NCI-H1048 (cell line): Measurements from ENCODE around the gene CUL9.

Experiments used
- DNase-seq: peaks from one replicate; lab custom pipeline; 2025; lab: John Stamatoyannopoulos, UW

Gene CUL9

DNA sequence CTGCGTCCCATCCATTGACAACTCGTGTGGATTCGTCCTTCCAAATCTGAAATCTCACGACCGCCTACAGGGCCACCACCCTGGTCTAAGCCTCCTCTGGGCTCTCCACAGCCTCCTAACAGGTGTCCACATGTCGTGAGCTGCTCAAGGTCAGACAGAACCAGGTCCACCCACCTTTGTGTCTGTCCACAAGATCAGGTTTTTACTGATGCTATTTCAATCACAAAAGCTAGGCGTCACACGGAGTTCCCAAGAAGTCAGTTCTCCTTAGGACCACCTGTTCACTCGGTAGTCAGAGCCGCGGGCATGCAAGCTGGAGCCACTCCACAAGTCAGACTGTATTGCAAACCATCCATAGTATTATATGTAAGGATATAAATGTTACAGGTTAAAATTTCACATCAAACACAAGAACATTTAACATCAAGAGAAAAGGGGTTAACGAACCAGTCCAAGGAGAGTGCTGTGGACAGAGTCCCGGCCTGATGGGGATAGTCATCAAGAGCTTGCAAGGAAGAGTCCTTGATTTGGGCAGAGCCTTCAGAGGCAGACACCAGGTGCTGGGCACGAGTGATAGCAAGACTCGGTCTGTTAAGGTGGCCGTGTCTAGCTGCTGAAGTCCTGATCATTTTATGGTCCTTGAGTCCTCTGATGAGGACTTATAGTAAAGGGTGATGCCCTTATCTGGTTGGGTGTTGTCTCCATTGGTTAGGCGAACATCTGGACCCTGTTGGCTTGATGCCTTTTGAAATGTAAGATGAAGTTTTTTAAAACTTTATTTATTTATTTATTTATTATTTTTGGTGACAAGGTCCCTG, 48.0 kb downstream of the CUL9 start:
- no peak for DNase-seq

DNA sequence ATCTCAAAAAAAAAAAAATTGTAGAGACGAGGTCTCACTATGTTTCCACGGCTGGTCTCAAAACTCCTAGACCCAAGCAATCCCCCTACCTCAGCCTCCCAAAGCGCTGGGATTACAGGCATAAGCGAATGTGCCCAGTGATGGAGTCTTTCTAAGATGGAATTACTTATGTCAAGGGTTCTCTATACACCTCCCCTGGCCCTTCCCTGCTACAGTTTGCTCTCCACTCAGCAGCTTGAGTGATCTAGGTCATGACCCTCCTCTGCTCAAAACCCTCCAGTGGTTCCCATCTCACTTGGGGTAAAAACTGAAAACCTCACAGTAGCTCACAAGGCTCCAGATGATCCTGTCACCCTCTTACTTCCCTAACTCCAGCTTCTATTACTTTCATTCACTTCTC, 49.1 kb downstream of the CUL9 start:
- no peak for DNase-seq

DNA sequence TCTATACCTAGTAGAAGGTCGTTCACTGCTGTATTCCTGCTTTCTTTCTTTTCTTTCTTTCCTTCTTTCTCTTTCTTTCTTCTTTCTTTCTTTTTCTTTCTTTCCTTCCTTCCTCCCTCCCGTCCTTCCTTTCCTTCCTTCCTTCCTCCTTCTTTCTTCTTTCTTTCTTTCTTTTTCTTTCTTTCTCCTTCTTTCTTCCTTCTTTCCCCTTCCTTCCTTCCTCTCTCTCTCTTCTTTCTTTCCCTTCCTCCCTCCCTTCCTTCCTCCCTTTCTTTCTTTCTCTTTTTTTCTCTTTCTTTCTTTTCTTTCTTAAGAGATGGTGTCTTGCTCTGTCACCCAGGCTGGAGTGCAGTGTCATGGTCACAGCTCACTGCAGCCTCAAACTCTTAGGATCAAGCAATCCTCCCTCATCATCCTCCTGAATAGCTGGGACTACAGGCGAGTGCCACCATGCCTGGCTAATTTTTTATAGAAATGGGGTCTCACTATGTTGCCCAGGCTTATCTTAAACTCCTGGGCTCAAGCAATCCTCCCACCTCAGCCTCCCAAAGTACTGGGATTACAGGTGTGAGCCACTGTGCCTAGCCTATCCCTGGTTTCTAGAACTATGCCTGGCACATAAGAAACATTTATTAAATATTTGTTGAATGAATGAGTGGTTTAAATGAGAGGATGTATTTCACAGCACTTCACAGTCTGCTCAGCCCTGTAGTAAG, 49.9 kb downstream of the CUL9 start:
- no peak for DNase-seq

DNA sequence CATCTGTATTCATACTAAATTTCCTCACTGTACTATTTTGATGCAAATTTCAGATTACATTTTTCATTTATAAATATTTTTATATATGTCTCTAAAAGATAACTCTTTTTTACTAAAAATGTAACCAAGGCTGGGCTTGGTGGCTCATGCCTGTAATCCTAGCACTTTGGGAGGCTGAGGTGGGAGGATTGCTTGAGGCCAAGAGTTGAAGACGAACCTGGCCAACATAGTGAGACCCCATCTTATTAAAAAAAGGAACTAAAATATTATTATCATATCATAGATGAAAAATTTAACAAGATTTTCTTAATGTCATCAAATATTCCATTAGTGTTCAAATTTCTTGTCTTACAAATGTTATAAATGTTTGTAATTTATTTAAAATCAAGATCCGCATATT, 53.8 kb downstream of the CUL9 start:
- DNase-seq: no peak

DNA sequence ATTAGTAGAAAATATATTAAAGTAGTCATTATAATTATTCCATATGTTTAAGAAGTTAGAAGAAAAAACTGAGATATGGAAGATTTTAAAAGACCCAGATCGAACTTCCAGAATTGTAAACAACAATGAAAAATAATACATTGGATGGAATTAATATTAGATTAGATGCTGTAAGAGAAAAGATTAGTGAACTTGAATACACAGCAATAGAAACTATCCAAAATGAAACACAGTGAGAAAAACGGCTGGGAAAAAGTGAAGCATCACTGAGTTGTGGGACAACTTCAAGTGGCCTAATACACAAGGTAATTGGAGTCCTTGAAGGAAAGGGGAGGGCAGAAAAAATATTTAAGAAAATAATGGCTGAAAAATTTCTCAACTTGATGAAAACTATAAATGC, 57.1 kb downstream of the CUL9 start:
- no peak for DNase-seq

DNA sequence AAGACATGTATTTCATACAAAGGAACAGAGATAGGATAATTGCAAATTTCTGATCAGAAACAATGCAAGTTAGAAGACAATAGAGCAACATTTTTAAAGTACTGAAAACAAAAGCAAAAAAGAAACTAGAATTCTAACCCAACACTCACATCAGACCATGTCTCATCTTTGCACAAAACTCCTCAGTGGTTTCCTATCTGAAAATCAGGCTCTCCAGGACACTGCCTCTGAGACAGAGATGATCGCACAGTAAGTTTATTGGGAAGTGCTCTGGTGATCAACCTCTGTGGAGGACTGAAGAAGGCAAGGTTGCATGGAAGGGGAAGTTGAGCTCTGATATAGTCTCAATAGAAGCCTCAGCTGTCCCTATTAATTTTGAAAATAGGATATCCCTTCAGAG, 59.0 kb downstream of the CUL9 start:
- DNase-seq: no peak

DNA sequence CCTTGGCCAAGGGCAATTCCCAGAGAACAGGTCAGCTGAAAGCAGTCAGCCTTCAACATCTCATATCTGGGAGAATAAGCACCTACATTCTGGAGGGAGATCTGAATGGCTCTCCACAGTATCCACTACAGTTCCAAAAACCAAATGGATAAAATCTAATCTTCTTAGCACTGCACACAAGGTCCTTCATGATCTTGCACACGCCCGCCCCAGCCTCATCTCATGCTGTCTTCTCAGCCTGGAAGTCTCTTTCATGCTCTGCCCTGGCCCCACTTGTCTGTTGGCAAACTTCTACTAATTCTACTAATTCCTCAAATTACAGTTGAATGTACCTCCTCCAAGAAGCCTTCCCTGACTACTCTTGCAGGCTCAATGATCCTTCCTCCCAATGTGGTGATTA, 59.5 kb downstream of the CUL9 start:
- DNase-seq: no peak

DNA sequence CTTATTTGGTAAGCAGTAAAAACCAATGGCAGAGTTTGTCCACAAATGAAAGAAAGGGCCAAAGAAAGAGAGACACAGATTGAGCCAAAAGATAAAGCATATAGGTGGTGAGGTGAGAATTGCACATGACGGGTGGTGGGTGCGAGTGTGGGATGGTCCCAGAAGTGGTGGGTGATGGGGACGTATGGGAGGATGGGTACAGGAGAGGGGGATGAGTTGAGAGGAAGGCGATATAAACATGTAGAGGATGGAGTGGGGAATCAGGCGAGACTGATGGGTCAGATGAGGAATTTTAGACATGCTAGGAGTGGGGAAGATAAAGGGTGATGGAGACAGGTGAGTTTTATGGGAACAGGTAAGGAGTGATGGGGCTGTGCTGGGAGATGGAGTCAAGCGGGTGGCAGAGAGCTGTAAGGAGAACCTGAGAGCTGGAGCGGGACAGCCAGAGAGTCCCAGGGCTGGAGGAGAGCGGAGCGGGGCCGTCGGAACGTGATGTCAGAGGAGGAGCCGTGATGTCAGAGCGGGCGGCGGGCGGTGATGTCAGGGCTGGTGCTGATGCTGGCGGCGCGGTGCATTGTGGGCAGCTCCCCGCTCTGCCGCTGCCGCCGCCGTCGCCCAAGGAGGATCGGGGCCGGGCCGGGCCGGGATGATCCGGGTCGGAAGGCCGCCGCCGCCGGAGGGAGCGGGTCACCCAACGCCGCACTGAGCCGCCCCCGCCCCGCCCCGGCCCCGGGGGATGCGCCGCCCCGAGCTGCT, 61.1 kb downstream of the CUL9 start, which contains the start of gene TTBK1:
Gene TTBK1 (plus strand): TSS at position 574 of the 756 bp plus-strand sequence. CDS start 3,180 bp downstream, outside the sequence.
- DNase-seq: no peak

DNA sequence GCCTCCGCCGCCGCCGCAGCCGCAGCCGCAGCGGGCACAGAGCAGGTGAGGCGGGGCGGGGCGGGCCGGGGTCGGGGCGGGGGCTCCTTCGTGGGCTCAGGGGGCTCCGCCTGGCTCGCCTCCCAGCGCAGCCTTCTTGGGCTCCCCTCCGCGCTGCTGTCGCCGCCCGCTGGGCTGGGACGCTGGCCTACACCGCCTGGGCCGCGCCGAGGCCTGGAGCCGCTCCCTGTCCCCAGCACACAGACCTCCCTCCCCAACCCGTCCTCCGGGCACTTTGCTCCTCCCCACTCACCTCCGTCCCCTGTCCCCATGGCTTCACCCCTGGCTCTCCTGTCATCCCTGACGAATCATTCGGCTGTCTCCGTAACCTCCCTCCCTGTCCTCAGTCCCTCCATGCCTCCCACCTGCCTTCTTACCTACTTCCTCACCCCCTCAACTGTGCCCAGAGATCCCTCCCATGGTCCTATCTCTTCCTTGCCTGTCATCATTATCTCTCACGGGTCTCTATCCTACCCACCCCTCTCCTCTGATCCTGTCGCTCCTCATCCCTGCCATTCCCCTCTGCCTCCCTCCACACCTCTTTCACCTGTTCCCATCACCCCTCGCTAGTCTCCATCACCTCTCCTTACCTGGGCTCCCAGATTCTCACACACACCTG, 61.8 kb downstream of the CUL9 start:
- DNase-seq: no peak

DNA sequence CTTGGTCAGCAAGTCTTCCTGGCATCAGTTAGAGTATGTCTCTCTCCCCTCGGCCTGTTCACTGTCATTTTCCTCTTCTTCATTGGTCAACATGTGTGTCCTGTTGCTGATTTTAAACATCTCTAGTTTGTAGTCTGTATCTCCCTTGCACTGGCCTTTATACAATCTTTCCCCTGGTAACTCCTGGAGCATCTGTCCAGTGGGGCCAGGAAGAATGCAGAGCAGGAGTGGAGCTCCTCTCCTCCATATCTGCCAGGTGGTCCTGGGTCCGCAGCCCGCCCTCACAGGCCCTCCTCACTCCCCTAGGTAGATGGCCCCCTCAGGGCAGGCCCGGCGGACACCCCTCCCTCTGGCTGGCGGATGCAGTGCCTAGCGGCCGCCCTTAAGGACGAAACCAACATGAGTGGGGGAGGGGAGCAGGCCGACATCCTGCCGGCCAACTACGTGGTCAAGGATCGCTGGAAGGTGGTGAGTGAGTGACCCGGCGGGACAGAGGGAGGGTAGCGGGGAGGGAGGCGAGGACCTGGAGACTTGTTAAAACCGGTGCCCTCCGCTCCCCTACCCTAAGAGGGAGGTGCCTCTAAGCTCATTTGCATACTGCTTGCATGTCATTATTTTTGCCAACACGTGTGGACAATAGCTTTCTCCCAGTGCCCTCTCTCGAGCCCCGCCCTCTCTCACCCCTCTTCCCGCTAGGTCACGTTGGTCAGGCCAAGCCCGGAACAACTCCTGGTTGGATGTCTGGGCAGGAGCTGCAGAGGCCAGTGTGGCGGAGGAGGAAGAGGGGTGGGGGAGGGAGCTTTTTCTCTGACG, 64.5 kb downstream of the CUL9 start:
- DNase-seq: no peak

DNA sequence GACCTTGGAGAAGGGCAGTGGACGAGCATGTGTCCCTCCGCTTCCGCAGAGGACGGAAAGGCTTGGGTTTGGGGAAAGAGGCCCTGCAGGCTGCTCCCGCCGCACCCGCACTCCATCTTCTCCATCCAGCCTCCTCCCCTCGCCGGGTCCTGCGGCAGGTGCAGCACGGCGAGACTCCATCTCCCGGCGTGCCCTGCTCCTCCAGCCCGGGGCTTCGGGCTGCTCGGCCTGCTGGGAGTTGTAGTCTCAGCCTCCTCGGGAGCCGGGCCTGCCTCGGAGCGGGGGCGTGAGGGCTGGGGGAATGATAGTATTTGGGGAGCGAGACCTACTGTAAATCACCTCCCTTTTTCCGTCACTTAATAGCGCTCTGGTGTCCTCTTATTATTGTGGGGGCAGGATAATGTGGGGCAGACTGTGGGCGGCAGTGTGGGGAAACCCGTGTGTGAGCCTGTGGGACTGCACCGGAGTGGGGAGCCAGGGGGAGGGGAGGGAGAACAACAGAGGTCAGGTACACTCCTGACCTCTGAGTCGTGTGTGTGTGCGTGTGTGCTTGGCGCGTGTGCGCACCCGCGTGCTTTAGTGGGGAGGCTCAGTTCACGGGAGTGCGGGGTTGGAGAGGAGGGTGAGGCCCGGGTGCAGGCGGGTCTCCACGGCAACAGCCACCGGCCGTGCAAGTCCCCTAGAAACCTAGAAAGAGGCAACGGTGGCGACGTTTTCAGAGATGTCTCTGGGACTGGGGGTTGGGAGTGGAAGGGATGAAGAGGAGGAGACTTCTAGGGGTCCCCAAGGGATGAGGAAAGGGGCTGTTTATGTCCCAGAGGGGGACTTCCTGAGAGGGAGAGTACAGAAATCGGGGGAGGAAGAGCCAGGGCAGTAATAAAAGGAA, 65.4 kb downstream of the CUL9 start:
- DNase-seq: peak; percentile 23

DNA sequence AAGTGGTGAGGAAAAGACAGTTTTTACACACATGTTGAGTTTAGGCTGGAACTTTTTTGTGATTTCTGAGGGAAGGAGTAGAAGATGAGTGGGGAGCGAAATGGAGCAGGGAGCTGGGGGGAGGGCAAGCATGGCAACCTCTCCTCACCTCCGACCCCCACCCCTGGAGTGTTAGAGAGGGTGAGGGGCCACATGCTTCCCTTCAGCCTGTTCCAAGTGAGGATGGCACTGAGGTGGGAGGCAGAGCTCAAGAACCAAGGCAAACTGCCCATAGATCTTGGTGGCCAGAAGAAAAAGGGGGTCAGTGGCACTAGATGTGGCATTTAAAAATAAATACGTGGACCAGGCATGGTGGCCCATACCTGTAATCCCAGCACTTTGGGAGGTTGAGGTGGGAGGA, 66.1 kb downstream of the CUL9 start:
- DNase-seq: no peak

DNA sequence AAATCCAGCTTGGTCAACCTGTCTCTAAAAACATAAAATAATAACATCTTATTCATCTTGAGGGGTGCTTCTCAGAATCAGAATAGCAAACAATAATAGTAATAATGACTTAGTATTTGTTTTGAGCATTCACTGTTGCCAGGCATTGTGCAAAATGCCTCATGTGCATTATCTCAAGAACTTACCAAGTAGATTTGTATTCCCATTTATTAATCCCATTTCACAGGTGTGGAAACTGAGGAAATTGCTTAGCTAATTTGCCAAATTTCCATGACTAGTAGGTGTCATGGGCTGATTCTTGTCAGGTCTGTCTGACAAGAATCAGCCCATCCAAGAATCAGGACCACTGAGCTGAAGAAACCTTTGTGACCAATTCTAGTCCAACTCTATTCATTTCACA, 66.8 kb downstream of the CUL9 start:
- DNase-seq: no peak

DNA sequence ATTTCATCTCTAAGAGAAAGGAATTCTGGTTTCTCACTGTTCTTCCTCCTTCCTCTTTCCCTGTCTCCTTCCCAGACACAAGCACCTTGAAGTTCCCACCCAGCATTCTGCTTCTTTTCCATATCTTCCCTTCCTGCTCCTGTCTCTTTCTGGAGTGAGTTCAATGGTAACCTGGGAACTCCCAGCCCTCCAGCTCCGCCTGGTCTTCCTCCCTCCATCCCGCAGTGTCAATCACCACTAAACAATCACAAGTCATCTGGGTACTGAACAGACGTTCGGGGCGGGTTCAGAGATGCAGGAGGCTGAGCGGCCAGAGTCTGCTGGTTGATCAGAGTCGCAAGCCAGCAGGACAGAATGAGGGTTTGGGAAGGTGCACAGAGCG, 69.0 kb downstream of the CUL9 start:
- DNase-seq: no peak

DNA sequence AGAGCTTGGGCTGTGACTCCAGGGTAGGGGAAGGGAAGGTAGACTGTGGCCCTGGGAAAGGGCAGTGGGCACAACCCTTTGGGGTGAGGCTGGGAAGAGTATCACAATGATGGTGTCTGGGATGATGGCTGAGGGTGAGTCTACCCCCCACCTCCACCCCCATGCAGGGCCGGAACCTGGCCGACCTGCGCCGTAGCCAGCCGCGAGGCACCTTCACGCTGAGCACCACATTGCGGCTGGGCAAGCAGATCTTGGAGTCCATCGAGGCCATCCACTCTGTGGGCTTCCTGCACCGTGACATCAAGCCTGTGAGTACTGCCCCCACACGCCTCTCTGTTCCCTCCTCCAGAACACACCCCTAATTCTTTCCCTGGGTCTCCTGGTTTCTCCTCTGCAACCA, 71.4 kb downstream of the CUL9 start:
- DNase-seq: no peak

DNA sequence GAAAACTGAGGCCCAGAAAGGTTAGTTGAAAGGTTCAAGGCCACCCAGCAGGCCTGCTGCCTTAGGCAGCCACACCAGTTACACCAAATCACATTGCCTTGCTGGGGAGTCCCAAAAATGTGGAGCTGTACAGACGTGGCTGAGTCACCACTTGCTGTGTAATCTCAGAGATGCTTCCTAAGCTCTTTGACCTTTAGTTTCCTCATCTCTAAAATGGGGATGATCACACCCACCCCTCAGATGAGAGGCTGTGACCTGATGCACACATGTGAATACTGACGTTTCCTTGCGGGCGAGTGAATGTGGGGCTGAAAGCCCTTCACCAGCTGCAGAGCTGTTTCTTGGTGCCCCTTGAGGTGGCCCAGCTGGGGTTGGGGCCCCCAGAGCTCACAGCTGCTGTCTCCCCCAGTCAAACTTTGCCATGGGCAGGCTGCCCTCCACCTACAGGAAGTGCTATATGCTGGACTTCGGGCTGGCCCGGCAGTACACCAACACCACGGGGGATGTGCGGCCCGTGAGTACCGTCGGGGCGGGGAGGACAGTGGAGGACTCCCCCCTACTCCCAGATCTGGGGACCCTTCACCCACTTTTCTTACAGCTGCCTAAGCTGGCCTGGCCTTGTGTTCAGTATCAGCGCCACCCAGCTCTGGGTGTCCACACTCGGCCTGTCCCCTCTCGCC, 72.3 kb downstream of the CUL9 start:
- no peak for DNase-seq

DNA sequence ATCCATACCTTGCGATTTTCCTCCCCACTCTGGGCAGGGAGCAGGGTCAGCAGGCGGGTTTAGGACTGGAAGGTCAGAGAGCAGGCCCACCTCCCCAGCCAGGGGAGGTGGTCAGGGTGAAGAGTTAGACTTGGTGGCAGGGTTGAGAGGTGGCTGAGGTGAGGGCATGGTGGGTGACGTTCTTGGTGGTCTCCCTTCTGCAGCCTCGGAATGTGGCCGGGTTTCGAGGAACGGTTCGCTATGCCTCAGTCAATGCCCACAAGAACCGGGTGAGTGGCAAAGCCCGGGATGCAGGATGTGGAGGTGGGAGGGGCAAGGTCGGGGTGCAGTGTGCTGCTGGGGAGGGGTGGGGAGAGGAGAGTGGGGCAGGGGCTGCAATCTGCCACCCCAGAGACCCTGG, 72.8 kb downstream of the CUL9 start:
- no peak for DNase-seq

DNA sequence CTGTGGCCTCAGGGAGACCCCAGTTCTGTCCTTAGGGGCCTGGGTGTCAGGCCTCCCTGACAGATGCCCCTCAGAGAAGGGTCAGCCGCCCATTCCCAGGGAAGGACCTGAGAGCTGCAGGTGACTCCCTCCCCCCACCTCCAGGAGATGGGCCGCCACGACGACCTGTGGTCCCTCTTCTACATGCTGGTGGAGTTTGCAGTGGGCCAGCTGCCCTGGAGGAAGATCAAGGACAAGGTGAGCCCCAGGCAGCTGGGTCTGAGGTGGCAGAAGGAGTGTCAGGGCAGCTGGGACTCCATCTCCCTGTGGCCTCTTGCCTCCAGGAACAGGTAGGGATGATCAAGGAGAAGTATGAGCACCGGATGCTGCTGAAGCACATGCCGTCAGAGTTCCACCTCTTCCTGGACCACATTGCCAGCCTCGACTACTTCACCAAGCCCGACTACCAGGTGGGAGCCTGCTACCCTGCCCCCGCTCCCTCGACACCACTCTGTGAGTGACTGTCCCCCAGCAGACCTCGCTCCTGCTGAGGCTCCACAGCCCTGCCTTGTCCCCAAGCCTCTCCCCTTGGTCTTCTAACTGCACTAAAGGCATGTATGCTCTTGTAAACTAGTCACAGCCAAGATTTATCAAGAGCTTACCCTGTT, 73.5 kb downstream of the CUL9 start:
- DNase-seq: no peak

DNA sequence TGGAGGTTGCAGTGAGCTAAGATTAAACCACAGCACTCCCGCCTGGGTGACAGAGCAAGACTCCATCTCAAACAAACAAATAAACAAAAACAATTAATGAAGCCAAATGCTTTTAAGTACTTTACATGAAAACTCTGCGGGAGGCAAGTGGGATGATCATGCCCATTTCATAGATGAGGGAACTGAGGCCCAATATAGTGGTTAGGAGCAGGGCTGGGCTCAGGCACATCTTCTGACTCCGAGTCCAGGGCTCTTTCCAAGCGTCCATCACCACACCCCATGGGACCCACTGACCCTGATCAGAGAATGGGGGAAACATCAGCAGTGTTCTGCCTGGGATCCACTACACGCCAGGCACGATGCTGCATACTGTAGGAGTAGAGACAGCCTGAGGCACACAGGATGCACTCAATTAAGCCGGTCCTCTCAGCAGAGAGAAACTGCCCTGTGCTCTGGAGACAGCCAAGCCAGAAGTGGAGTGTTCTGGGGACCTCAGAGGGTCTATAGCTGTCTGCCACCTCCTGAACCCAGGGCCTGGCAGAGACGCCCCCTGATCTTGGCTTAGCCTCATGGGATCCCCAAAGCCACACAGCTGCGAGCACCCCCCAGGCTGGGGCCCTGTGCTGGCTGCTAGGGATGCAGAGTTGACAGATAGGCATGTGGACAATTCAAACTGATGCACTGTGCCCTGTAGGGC, 74.8 kb downstream of the CUL9 start:
- no peak for DNase-seq
